Measurements from ENCODE around the gene SNAI3. TPM values are rescaled to one million over a fixed set of nuclear protein-coding genes. Genes with fewer than 3 reads are reported as not detected.

Gene SNAI3
- under 1 TPM; 0.25 to 0.40 TPM for total RNA-seq

- Histone ChIP-seq H3K9ac (ENCODE audit: low read depth in 2 of 2, low read length in 2 of 2) (peak within 1 kb of the TSS; percentile 40 to 46), H3K36me3 (no peaks in the 10 kb centered on the region), H3K4me3 (peak within 1 kb of the TSS; percentile 56), H3K4me1 (peaks cover 13% of the 10 kb centered on the region), H3K27me3 (peaks cover 7% of the 10 kb centered on the region), H3K27ac (no peak within 1 kb of the TSS), H3K9me3 (no peaks in the 10 kb centered on the region)
- DNase-seq = peak; percentile 95
- intact Hi-C loops (cut with DNase I) = no loop called here
- TF ChIP-seq CTCF (IDR thresholded peaks at IDR 0.05) = no peak
Observed at GRCh38 chr16:88686439-88687253, at the start of gene SNAI3. Gene SNAI3 (minus strand): TSS chr16:88686507. CDS start chr16:88686406, 101 bp downstream.

- no peak for TF ChIP-seq CTCF (IDR thresholded peaks at IDR 0.05)
- no peaks in the 10 kb centered on the region for H3K9me3 ChIP-seq
- no peaks in the 10 kb centered on the region for H3K27me3 ChIP-seq
- intact Hi-C loops (cut with DNase I) = no loop called here
- no peak overlapping the region for H3K4me3 ChIP-seq
- no peak for DNase-seq
- no peak overlapping the region for H3K27ac ChIP-seq
- H3K36me3 ChIP-seq = peaks cover 4% of the 10 kb centered on the region
- H3K9ac ChIP-seq (ENCODE audit: low read depth in 2 of 2, low read length in 2 of 2) = no peak overlapping the region
- H3K4me1 ChIP-seq = no peaks in the 10 kb centered on the region
Observed at GRCh38 chr16:88736088-88736487, 49.8 kb upstream of the SNAI3 start.

GRCh38 chr16:88735616-88736015, 49.3 kb upstream of the SNAI3 start:
- intact Hi-C loops (cut with DNase I) = no loop called here
- no peaks in the 10 kb centered on the region for H3K4me1 ChIP-seq
- no peak for DNase-seq

GRCh38 chr16:88735121-88735520, 48.8 kb upstream of the SNAI3 start:
- TF ChIP-seq CTCF (IDR thresholded peaks at IDR 0.05) = no peak
- intact Hi-C loops (cut with DNase I) = no loop called here
- H3K27ac ChIP-seq = no peak overlapping the region
- H3K27me3 ChIP-seq = no peaks in the 10 kb centered on the region
- H3K36me3 ChIP-seq = peaks cover 4% of the 10 kb centered on the region
- no peak overlapping the region for H3K4me3 ChIP-seq
- DNase-seq = no peak
- no peaks in the 10 kb centered on the region for H3K4me1 ChIP-seq
- H3K9ac ChIP-seq (ENCODE audit: low read depth in 2 of 2, low read length in 2 of 2) = no peak overlapping the region
- H3K9me3 ChIP-seq = no peaks in the 10 kb centered on the region

More at GRCh38 chr16:88735616-88736015, 49.3 kb upstream of the SNAI3 start:
- no peaks in the 10 kb centered on the region for H3K9me3 ChIP-seq
- H3K27me3 ChIP-seq = no peaks in the 10 kb centered on the region
- H3K4me3 ChIP-seq = no peak overlapping the region
- H3K36me3 ChIP-seq = peaks cover 4% of the 10 kb centered on the region
- no peak for TF ChIP-seq CTCF (IDR thresholded peaks at IDR 0.05)
- H3K9ac ChIP-seq (ENCODE audit: low read depth in 2 of 2, low read length in 2 of 2) = no peak overlapping the region
- H3K27ac ChIP-seq = no peak overlapping the region

GRCh38 chr16:88734361-88734728, 48.0 kb upstream of the SNAI3 start:
- H3K4me3 ChIP-seq = no peak overlapping the region
- H3K27ac ChIP-seq = no peak overlapping the region
- H3K9ac ChIP-seq (ENCODE audit: low read depth in 2 of 2, low read length in 2 of 2) = no peak overlapping the region
- no peaks in the 10 kb centered on the region for H3K4me1 ChIP-seq
- H3K27me3 ChIP-seq = no peaks in the 10 kb centered on the region
- no peak for TF ChIP-seq CTCF (IDR thresholded peaks at IDR 0.05)
- DNase-seq = no peak
- no peaks in the 10 kb centered on the region for H3K9me3 ChIP-seq
- intact Hi-C loops (cut with DNase I) = no loop called here
- peaks cover 4% of the 10 kb centered on the region for H3K36me3 ChIP-seq

Data from colonic mucosa (tissue), 4 donors.